ENCODE results near the gene DLL4. TPM values are rescaled to one million over a fixed set of nuclear protein-coding genes. Genes with fewer than 3 reads are reported as not detected.
"Not testable (repeated sequence)": the region's sequence is repeated elsewhere in the genome, so short reads cannot be mapped to it uniquely, and the experiment has no call there.

DLL4 gene
- total RNA-seq, 3 donors from 2014 or later = 3.5 to 10.5 (median 5.0) TPM

GRCh38 chr15:40952301-40952900, 23.3 kb downstream of the DLL4 start:
- peak overlapping the region; percentile 64 to 68 for H3K27ac ChIP-seq
- DNase-seq (ENCODE audit: low spot score in 2 of 2) = no peak
- no peaks in the 10 kb centered on the region for H3K36me3 ChIP-seq
- no peaks in the 10 kb centered on the region for H3K4me1 ChIP-seq
- no peaks in the 10 kb centered on the region for H3K9me3 ChIP-seq
- TF ChIP-seq POLR2A (IDR thresholded peaks at IDR 0.05) = no peak
- TF ChIP-seq POLR2AphosphoS5 (IDR thresholded peaks at IDR 0.05) = no peak
- no peak for TF ChIP-seq CTCF (IDR thresholded peaks at IDR 0.05)
- H3K27me3 ChIP-seq = no peaks in the 10 kb centered on the region
- intact Hi-C loops (cut with DNase I; ENCODE audit: low total_unique reads) = no loop called here
- H3K4me3 ChIP-seq = peak overlapping the region; percentile 50 to 82 (median 74)

GRCh38 chr15:40952901-40953712, 24.0 kb downstream of the DLL4 start, which contains the start of gene CHAC1:
TSS of gene CHAC1 (plus strand) at chr15:40953471. CDS start at chr15:40953584, 113 bp downstream.
- peak within 1 kb of the TSS; percentile 64 to 68 for H3K27ac ChIP-seq
- peak; percentile 88 to 91 for DNase-seq (ENCODE audit: low spot score in 2 of 2)
- H3K9me3 ChIP-seq = no peaks in the 10 kb centered on the region
- H3K4me3 ChIP-seq = peak within 1 kb of the TSS; percentile 50 to 82 (median 74)
- no peaks in the 10 kb centered on the region for H3K36me3 ChIP-seq
- no peaks in the 10 kb centered on the region for H3K4me1 ChIP-seq
- no peak for TF ChIP-seq POLR2A (IDR thresholded peaks at IDR 0.05)
- peak in 1 of 3 donors; percentile 23 for TF ChIP-seq POLR2AphosphoS5 (IDR thresholded peaks at IDR 0.05)
- TF ChIP-seq CTCF (IDR thresholded peaks at IDR 0.05) = no peak
- intact Hi-C loops (cut with DNase I; ENCODE audit: low total_unique reads) = no loop called here
- no peaks in the 10 kb centered on the region for H3K27me3 ChIP-seq

GRCh38 chr15:40953713-40954074, 24.6 kb downstream of the DLL4 start:
- Histone ChIP-seq H3K27me3 (no peaks in the 10 kb centered on the region), H3K27ac (peak overlapping the region in 1 of 2 donors; percentile 25)
- intact Hi-C loops (cut with DNase I; ENCODE audit: low total_unique reads) = no loop called here

GRCh38 chr15:40954158-40954848, 25.2 kb downstream of the DLL4 start:
- H3K27ac ChIP-seq; intact Hi-C loops (cut with DNase I; ENCODE audit: low total_unique reads); H3K4me1 ChIP-seq; H3K27me3 ChIP-seq; H3K9me3 ChIP-seq; H3K36me3 ChIP-seq; DNase-seq (ENCODE audit: low spot score in 2 of 2): not testable (repeated sequence)
- H3K4me3 ChIP-seq = peak overlapping the region in 2 of 3 donors; percentile 74 to 82

More at GRCh38 chr15:40953713-40954074, 24.6 kb downstream of the DLL4 start:
- Histone ChIP-seq H3K36me3 (no peaks in the 10 kb centered on the region), H3K9me3 (no peaks in the 10 kb centered on the region), H3K4me1 (no peaks in the 10 kb centered on the region), H3K4me3 (peak overlapping the region; percentile 50 to 82 (median 74))
- TF ChIP-seq POLR2AphosphoS5 (IDR thresholded peaks at IDR 0.05) (no peak), POLR2A (IDR thresholded peaks at IDR 0.05) (no peak), CTCF (IDR thresholded peaks at IDR 0.05) (no peak)
- DNase-seq (ENCODE audit: low spot score in 2 of 2) = no peak

GRCh38 chr15:40955141-40955903, 26.2 kb downstream of the DLL4 start:
- Histone ChIP-seq H3K27ac (no peak overlapping the region), H3K9me3 (no peaks in the 10 kb centered on the region), H3K4me3 (no peak overlapping the region), H3K36me3 (no peaks in the 10 kb centered on the region), H3K27me3 (no peaks in the 10 kb centered on the region), H3K4me1 (no peaks in the 10 kb centered on the region)
- intact Hi-C loops (cut with DNase I; ENCODE audit: low total_unique reads) = no loop called here
- no peak for DNase-seq (ENCODE audit: low spot score in 2 of 2)
- TF ChIP-seq POLR2AphosphoS5 (IDR thresholded peaks at IDR 0.05) (no peak), POLR2A (IDR thresholded peaks at IDR 0.05) (no peak), CTCF (IDR thresholded peaks at IDR 0.05) (no peak)

Measured in breast epithelium (tissue), 4 donors.